Activated T-helper 2 cell treated with anti-CD3 and anti-CD28 coated beads, Interferon-gamma antibody, Interleukin-2, Interleukin-4, amounts not matched to agents 10 μg/mL and 5 μg/mL and 100 μg/mL, durations not matched to agents 14 hours and 24 hours and 36 hours (primary cell): ENCODE data around the gene PTRH1. TPM values are rescaled to one million over a fixed set of nuclear protein-coding genes. Genes with fewer than 3 reads are reported as not detected.

ENCODE experiments used
- DNase-seq: peaks from one replicate; pipeline ENCODE4 v3.0.0; 2021; ENCODE audit warnings: low spot score
- H3K27ac Mint-ChIP-seq: one replicate; pipeline ENCODE4 v1.8.0; 2021; ENCODE audit warnings: mixed read lengths
- H3K27me3 Mint-ChIP-seq: one replicate; pipeline ENCODE4 v1.8.0; 2021; ENCODE audit warnings: low read depth, mixed read lengths
- H3K36me3 Mint-ChIP-seq: one replicate; pipeline ENCODE4 v1.8.0; 2021; ENCODE audit warnings: low read depth, mixed read lengths
- H3K4me1 Mint-ChIP-seq: one replicate; pipeline ENCODE4 v1.8.0; 2021; ENCODE audit warnings: low read depth, mixed read lengths
- H3K4me3 Mint-ChIP-seq: one replicate; pipeline ENCODE4 v1.8.0; 2021; ENCODE audit warnings: low read depth, mild to moderate bottlenecking, moderate library complexity, mixed read lengths
- H3K9me3 Mint-ChIP-seq: one replicate; pipeline ENCODE4 v1.8.0; 2021; ENCODE audit warnings: mixed read lengths
- intact Hi-C: fragments of 100-400 bp; cut with micrococcal nuclease; formaldehyde crosslinking; loops from one replicate; pipeline ENCODE4 v1.15.1; 2023
- total RNA-seq: library from RNA; stranded (reverse); gene quantifications from 2 replicates; pipeline ENCODE4 v1.2.3, GENCODE V29; 2022

Gene PTRH1
- total RNA-seq, 1 donor from 2014 or later: 20.1 TPM

DNA sequence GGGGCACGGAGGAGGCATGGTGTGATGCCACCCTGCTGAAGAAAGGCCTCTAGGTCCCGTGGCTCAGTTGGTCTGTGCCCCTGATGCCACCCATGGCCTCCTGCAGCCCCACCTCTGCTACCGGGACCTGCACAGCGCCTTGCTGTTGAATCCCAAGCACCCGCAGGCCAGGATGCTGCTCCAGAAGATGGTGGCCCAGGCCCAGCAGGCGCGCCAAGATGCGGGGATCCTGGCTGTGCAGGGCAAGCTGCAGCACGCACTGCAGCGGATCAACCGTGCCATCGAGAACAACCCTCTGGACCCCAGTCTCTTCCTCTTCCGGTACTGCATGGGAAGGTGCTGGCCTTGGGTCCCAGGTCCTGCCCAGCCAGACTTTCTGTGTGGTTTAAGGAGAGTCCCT, 7.5 kb upstream of the PTRH1 start:
- Mint-ChIP-seq H3K4me1 (peaks cover 7% of the 10 kb centered on the region), H3K27me3 (no peaks in the 10 kb centered on the region), H3K9me3 (no peaks in the 10 kb centered on the region), H3K4me3 (no peak overlapping the region), H3K36me3 (no peaks in the 10 kb centered on the region), H3K27ac (no peak overlapping the region)
- DNase-seq: no peak
- intact Hi-C loops: no loop called here

DNA sequence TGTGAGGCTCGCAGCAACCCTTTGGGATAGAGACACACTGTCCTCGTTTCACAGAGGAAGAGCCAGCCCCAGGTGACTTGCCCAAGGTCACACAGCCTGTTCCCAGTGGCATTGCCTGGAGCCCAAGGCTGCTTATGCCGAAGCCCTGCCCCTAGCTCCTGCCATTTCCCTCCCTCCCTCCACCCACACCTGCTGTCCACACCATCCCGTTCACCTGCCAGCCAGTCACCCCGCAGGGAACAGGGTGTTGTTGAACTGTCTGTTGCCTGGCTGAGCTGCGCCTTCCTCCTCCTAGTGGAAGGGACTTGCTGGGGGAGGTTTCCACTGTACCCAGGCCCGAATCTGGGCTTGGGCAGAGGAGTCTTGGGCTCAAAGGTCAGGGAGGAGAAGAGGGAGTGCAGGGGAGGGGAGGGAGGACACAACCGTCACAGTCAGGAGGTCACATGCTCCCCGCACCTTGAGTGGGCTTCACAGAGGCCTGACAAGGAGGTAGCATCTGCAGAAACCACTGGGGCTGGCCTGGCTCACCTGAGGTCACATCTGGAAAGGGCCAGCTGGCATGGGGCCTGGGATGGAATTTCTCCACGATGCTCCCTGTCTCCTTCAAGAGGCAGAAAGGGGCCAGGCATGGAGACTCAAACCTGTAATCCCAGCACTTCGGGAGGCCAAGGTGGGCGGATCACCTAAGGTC, 6.7 kb upstream of the PTRH1 start:
- no peak overlapping the region for H3K27ac Mint-ChIP-seq
- no peaks in the 10 kb centered on the region for H3K9me3 Mint-ChIP-seq
- intact Hi-C loops: no loop called here
- H3K27me3 Mint-ChIP-seq: no peaks in the 10 kb centered on the region
- H3K4me1 Mint-ChIP-seq: peaks cover 7% of the 10 kb centered on the region
- no peaks in the 10 kb centered on the region for H3K36me3 Mint-ChIP-seq
- no peak overlapping the region for H3K4me3 Mint-ChIP-seq
- DNase-seq: no peak

DNA sequence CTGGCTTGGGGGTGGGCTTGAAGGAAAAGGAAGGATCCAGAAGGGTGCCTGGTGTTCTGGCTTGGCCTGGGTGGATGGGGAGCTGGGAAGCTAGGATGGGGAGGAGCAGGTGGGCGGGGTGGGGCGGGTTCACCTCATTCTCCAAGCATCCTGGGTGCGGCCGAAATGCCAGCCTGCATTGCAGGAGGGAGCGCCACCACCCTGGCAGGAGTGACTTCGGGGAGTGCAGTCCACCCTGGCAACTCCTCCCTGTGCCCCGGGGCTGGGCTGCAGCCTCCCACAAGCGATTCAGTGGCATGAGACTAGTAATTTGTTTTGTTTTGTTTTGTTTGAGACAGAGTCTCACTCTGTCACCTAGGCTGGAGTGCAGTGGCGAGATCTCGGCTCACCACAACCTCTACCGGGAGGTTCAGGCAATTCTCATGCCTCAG, 5.9 kb upstream of the PTRH1 start:
- no peaks in the 10 kb centered on the region for H3K27me3 Mint-ChIP-seq
- no peak overlapping the region for H3K4me3 Mint-ChIP-seq
- intact Hi-C loops: no loop called here
- no peaks in the 10 kb centered on the region for H3K9me3 Mint-ChIP-seq
- H3K36me3 Mint-ChIP-seq: no peaks in the 10 kb centered on the region
- H3K27ac Mint-ChIP-seq: no peak overlapping the region
- peaks cover 7% of the 10 kb centered on the region for H3K4me1 Mint-ChIP-seq
- no peak for DNase-seq

DNA sequence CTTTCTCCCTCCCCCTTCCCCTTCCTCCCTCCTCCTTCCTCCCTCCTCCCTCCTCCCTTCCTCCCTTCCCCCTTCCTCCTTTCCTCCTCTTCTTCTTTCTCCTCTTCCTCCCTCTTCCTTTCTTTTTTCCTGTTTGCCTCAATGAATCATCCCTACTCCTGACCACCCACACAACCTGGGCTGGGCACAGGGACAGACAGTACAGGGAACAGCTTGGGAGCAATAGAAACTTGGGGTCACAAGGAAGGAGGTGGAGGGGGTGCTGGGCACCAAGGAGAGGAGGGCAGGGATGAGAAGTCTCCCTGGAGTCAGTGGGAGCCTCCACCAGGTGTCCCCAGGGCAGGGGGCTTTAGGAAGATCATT, 5.4 kb upstream of the PTRH1 start:
- intact Hi-C loops: no loop called here
- no peak for DNase-seq
- Mint-ChIP-seq H3K36me3 (no peaks in the 10 kb centered on the region), H3K4me1 (peaks cover 12% of the 10 kb centered on the region), H3K9me3 (no peaks in the 10 kb centered on the region), H3K27me3 (no peaks in the 10 kb centered on the region), H3K4me3 (no peak overlapping the region), H3K27ac (no peak overlapping the region)

DNA sequence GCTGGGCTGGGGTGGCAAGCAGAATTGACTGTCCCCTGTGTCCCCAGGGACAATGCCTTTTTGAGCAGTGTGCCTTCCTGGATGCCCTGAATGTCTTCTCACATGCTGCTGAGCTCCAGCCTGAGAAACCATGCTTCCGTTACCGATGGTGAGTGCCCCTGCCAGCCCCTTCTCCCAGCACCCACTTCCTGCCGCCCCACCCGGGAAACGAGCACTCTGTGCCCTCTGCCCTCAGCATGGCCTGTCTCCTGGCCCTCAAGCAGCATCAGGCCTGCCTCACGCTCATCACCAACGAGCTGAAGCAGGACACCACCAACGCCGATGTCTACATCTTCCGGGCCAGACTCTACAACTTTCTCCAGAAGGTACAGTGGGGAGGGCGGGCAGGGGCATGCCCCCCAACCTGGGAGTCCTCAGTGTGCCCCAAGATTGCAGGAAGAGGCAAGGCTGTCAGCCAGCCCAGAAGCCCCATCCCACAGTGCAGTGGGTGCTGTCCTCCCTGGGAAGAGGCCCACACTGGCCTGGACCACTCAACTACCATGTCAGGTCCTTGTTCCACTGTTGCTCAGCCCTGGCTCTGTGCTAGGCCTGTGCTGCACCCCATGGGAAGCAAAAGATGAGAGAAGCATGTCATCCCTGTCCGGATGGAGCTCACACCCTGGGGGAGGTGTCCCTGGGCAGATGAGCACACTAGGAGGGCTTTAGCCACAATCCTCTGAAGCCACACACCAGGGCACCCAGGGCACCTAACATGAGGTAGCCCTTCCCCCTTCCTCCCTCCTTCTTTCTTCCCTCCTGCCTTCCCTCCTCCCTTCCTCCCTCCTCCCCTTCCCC, 4.8 kb upstream of the PTRH1 start:
- intact Hi-C loops: no loop called here
- H3K27me3 Mint-ChIP-seq: no peaks in the 10 kb centered on the region
- H3K36me3 Mint-ChIP-seq: no peaks in the 10 kb centered on the region
- no peaks in the 10 kb centered on the region for H3K9me3 Mint-ChIP-seq
- no peak overlapping the region for H3K4me3 Mint-ChIP-seq
- peak overlapping the region; percentile 4 for H3K27ac Mint-ChIP-seq
- no peak for DNase-seq
- H3K4me1 Mint-ChIP-seq: peaks cover 12% of the 10 kb centered on the region

DNA sequence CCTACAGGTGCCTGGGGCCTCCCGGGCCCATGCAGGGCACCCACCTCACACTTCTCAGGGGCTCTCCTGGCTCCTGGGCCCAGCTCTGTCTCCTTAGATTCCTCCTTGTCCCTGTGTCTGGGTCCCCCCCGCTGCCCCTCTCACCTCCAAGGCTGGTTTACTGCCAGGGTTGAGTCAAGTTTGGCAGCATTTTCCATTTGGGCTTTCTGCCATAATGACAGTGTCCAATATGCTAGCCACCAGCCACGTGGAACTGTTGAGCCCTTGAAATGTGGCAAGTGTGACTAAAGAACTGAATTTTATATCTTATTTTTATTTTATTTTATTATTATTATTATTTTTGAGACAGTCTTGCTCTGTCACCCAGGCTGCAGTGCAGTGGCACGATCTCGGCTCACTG, 2.3 kb upstream of the PTRH1 start:
- Mint-ChIP-seq H3K27me3 (no peaks in the 10 kb centered on the region), H3K4me3 (no peak overlapping the region), H3K27ac (no peak overlapping the region), H3K36me3 (no peaks in the 10 kb centered on the region), H3K9me3 (no peaks in the 10 kb centered on the region), H3K4me1 (peaks cover 15% of the 10 kb centered on the region)
- intact Hi-C loops: loop anchor here (5.0 kb wide), 1 partner anchor 105 kb away; the partner anchor contains the start of gene STXBP1
- no peak for DNase-seq

DNA sequence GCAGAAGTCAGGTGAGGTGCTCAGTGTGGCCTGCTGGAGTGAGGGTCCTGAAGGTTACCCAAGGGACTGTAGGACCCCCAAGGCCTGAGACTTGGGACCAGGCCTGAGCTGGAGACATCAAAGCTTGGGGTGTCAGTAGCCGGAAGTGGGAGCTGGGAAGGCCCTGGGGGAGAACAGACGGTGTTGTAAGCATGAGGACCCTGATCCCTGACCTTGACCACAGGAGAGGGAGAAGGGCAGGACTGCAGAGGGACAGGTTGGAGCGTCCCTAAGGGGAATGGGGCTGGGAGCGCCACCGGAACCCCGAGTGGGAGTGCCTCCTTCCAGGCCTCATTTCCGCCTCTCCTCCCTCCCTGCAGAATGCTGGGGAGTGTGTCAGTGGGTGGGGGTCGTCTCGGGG, 949 bp upstream of the PTRH1 start:
- Mint-ChIP-seq H3K4me1 (peaks cover 17% of the 10 kb centered on the region), H3K36me3 (no peaks in the 10 kb centered on the region), H3K27ac (peak overlapping the region; percentile 90), H3K27me3 (no peaks in the 10 kb centered on the region), H3K9me3 (no peaks in the 10 kb centered on the region), H3K4me3 (peak overlapping the region; percentile 92)
- no peak for DNase-seq
- intact Hi-C loops: loop anchor here (5.0 kb wide), 1 partner anchor 104 kb away; the partner anchor contains the start of gene STXBP1

DNA sequence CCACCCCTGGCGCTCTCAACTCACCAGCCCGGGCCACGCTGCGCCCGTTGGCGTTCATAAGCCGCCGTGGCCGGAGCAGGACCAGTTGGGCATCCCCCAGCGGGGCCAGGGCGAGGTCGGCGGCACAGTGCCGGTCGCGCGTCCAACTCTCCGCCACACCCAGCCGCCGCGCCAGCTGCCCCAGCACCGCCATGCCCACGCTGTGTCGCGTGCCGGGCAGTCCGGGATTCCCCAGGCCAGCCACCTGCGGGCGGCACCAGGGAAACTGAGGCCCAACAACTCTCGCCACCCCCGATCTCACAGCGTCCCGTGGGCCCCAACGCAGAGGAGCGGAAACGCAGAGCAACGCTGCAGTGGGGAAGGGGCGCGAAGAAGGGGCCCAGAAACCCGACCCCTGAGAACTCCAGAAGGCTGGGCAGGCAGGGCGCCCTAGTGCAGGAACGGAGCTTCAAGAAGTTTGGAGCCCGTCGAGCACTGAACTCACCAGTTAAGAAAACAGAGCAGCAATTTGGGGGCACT, 453 bp downstream of the PTRH1 start:
- H3K27me3 Mint-ChIP-seq: no peaks in the 10 kb centered on the region
- no peaks in the 10 kb centered on the region for H3K9me3 Mint-ChIP-seq
- peaks cover 25% of the 10 kb centered on the region for H3K4me1 Mint-ChIP-seq
- peak overlapping the region; percentile 92 for H3K4me3 Mint-ChIP-seq
- no peak for DNase-seq
- H3K36me3 Mint-ChIP-seq: no peaks in the 10 kb centered on the region
- peak overlapping the region; percentile 90 for H3K27ac Mint-ChIP-seq
- intact Hi-C loops: loop anchor here (1.0 to 5.0 kb wide), 2 partner anchors 103 to 264 kb away; partner anchors contain the start of genes LRSAM1, RPL12 and STXBP1

DNA sequence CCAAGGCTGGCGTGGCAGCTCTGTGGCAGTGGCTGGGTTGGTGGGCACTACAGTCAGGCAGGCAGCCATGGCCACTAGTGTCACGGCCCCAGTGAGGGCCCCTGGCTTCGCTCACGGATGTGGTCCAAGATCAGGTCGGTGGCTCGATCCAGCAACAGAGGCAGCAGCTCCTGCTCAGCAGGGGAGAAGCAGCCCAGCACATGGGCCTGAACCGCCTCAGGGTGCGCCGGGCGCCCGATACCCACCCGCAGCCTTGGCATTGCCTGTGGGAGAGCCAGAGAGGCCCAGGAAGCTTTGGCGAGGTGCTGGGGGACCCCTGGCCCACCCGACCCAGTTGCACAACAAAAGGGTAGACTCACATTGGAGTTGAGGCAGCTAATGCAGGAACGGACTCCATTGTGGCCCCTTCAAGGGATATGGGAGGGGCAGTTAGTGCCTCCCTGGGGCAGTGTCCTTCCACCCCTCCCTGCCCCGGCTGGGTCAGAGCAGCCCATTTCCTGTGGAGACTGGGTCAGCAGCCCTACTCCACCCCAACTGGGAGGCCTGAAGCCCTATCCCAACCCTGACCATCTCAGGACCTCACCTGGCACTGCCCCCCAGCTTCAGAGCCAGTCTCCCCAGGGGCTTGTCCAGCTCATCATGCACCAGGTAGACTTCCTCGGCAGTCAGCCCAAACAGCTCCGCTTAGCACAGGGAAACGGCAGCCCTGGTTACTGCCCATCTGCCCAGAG, 1.3 kb downstream of the PTRH1 start:
- Mint-ChIP-seq H3K4me1 (peaks cover 21% of the 10 kb centered on the region), H3K27me3 (no peaks in the 10 kb centered on the region), H3K36me3 (no peaks in the 10 kb centered on the region), H3K27ac (no peak overlapping the region), H3K4me3 (peak overlapping the region; percentile 62), H3K9me3 (no peaks in the 10 kb centered on the region)
- intact Hi-C loops: no loop called here
- DNase-seq: no peak

DNA sequence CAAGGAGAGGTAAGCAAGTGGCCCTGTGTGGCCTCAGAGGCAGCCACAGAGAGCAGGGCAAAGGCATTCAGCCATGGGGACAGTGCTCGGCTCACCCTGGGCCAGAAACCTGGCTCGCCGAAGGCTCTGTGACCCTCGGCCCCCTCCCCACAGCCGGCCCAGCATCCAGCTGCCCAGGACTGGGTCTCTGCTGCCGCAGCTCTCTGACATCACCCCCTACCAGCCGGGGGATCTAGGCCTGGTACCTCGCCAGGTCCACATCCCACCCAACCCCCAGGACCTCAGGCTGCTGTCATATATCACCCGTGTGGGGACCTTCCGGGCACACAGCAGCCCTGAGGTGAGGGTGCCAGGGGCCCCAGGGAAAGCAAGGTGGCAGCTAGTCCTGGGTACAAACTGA, 2.6 kb downstream of the PTRH1 start:
- Mint-ChIP-seq H3K9me3 (no peaks in the 10 kb centered on the region), H3K36me3 (peaks cover 3% of the 10 kb centered on the region), H3K27ac (no peak overlapping the region), H3K27me3 (no peaks in the 10 kb centered on the region), H3K4me3 (peak overlapping the region; percentile 33), H3K4me1 (peaks cover 21% of the 10 kb centered on the region)
- DNase-seq: no peak
- intact Hi-C loops: no loop called here

DNA sequence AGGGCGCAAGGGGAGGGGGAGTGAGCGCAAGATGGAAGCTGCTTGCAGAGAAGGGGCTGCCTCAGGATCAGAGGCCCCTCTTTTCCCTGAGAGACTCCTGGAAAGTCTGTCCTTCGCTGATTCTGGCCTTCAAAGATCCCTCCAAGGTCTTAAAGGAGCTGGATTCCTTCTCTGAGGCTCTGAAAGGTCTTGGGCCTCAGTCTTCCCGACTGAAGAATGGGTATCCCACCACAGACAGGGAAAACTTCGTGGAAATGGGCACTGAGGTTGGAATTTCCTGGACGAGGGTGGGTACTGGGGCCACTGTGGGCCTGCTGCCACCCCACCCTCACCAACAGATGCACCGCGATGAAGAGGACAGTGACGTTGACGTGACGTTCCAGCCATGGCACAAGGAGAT, 3.1 kb downstream of the PTRH1 start:
- intact Hi-C loops: no loop called here
- Mint-ChIP-seq H3K27ac (no peak overlapping the region), H3K27me3 (no peaks in the 10 kb centered on the region), H3K36me3 (peaks cover 3% of the 10 kb centered on the region), H3K4me3 (peak overlapping the region; percentile 33), H3K4me1 (peaks cover 25% of the 10 kb centered on the region), H3K9me3 (no peaks in the 10 kb centered on the region)
- DNase-seq: no peak

DNA sequence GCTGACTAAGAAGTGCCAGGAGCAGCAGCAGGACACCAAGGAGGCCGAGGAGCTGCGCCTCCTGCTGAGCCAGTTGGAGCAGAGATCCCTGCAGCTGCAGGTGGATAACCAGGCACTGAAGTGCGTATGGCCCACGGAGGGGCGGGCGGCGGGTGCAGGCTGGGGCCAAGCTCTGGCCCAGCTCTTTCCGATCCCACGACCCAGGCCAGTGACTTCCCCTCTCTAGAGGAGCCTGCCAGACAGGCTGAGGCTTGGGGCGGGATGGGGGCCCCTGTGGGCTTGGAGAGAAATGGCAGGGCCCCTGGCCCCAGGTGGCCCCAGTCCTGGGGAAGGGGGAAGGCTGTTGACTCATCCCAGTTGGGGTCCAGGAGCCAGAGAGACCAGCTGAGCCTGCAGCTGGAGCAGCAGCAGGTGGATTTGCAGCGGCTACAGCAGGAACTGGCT, 3.6 kb downstream of the PTRH1 start:
- H3K4me1 Mint-ChIP-seq: peaks cover 25% of the 10 kb centered on the region
- no peak for DNase-seq
- no peaks in the 10 kb centered on the region for H3K9me3 Mint-ChIP-seq
- no peak overlapping the region for H3K4me3 Mint-ChIP-seq
- H3K36me3 Mint-ChIP-seq: peaks cover 3% of the 10 kb centered on the region
- intact Hi-C loops: no loop called here
- no peaks in the 10 kb centered on the region for H3K27me3 Mint-ChIP-seq
- no peak overlapping the region for H3K27ac Mint-ChIP-seq
